Aorta (tissue), 5 donors: ENCODE results near the gene CD79A. TPM values are rescaled to one million over a fixed set of nuclear protein-coding genes. Genes with fewer than 3 reads are reported as not detected.
A peak's percentile ranks its signal among the peaks of the same experiment; 100 is the strongest.

Source experiments
- ATAC-seq: fragments of 200-7000 bp; cut with Tn5 transposase; one replicate; pipeline ENCODE4 v1.9.1; 2022; ENCODE audit warnings: moderate library complexity; ENCODE audit not compliant: low FRiP score
- DNase-seq, 2 donors: peaks; one replicate each; pipeline ENCODE4 v3.0.0-alpha.2; 2020
- H3K27ac ChIP-seq, 2 donors: one replicate each; pipeline ENCODE4 v1.5.1; 2013; ENCODE audit warnings: low read length in 2 of 2, mild to moderate bottlenecking in 2 of 2, moderate library complexity in 2 of 2, control low read depth in 1 of 2, inconsistent platforms in 1 of 2, low read depth in 1 of 2
- H3K27me3 ChIP-seq, 2 donors: one replicate each; pipeline ENCODE4 v1.6.1; 2013; ENCODE audit warnings: control low read depth in 1 of 2, low read length in 1 of 2, mild to moderate bottlenecking in 1 of 2, moderate library complexity in 1 of 2; ENCODE audit not compliant: insufficient read depth in 2 of 2, control insufficient read depth in 1 of 2
- H3K36me3 ChIP-seq, 2 donors: one replicate each; pipeline ENCODE4 v1.6.1; 2013; ENCODE audit warnings: control low read depth in 1 of 2, low read length in 1 of 2, mild to moderate bottlenecking in 1 of 2; ENCODE audit not compliant: insufficient read depth in 2 of 2, control insufficient read depth in 1 of 2
- H3K4me1 ChIP-seq, 2 donors: one replicate each; pipeline ENCODE4 v1.6.1; 2013; ENCODE audit warnings: low read length in 2 of 2, control low read depth in 1 of 2, mild to moderate bottlenecking in 1 of 2, moderate library complexity in 1 of 2; ENCODE audit not compliant: insufficient read depth in 2 of 2, control insufficient read depth in 1 of 2
- H3K4me3 ChIP-seq, 2 donors: one replicate each; pipeline ENCODE4 v1.5.1; 2013; ENCODE audit warnings: low read length in 2 of 2, control low read depth in 1 of 2, mild to moderate bottlenecking in 1 of 2
- H3K9me3 ChIP-seq: one replicate; pipeline ENCODE4 v1.6.1; 2013; ENCODE audit warnings: mild to moderate bottlenecking, low read length; ENCODE audit not compliant: control insufficient read depth
- WGBS, 2 donors: extraction: QIAGEN DNeasy Blood & Tissue Kit; methylation state at CpG; one replicate each; pipeline ENCODE4 v1.1.7; 2013; 5-methylcytosine and 5-hydroxymethylcytosine counted together
- intact Hi-C, 2 donors: fragments of 100-400 bp; cut with DNase I; formaldehyde crosslinking; loops; one replicate each; pipeline versions ENCODE4 v1.14.2 to v1.15.0; 2022
- long read RNA-seq, 2 donors: library from polyadenylated mRNA; unstranded; transcript quantifications; one replicate each; pipeline ENCODE4 v2.0.0, GENCODE V29; 2020 to 2021
- polyA plus RNA-seq, 2 donors: library from polyadenylated mRNA; stranded (reverse); fragments of 200-250 nt; gene quantifications; one replicate each; pipeline ENCODE4 v1.2.3, GENCODE V29; 2013
- total RNA-seq, 2 donors: library from RNA; stranded (reverse); fragmentation: NEBNext Ultra II Directional; extraction: Animal tissue kit (Norgen Biotek cat#: 25700); gene quantifications; one replicate each; pipeline ENCODE4 v1.2.1, GENCODE V29; 2021
- donor health status: healthy with polysubstance abuse.
- donor health status: Bipolar disorder and iron deficiency.
- donor health status: DM: no; HTN: no; CAD: no.
- donor health status: DM: no; HTN: no; CAD: no.
- donor health status: DM: yes; HTN: yes; CAD: no.

The CD79A gene
- total RNA-seq = 1 to 10 TPM in 1 of 2 donors, under 1 TPM in 1; 0.96 to 1.3 TPM
- under 1 TPM; 0.49 to 0.63 TPM for polyA plus RNA-seq
- long read RNA-seq, donor 1, partial matches to known transcripts = 0 of 2 reads
- long read RNA-seq, donor 1, other reads (novel, unspliced or antisense) = 0 of 2 reads
- long read RNA-seq, donor 2, partial matches to known transcripts = 0 of 1 reads
- long read RNA-seq, donor 2, other reads (novel, unspliced or antisense) = 1 of 1 reads

DNA sequence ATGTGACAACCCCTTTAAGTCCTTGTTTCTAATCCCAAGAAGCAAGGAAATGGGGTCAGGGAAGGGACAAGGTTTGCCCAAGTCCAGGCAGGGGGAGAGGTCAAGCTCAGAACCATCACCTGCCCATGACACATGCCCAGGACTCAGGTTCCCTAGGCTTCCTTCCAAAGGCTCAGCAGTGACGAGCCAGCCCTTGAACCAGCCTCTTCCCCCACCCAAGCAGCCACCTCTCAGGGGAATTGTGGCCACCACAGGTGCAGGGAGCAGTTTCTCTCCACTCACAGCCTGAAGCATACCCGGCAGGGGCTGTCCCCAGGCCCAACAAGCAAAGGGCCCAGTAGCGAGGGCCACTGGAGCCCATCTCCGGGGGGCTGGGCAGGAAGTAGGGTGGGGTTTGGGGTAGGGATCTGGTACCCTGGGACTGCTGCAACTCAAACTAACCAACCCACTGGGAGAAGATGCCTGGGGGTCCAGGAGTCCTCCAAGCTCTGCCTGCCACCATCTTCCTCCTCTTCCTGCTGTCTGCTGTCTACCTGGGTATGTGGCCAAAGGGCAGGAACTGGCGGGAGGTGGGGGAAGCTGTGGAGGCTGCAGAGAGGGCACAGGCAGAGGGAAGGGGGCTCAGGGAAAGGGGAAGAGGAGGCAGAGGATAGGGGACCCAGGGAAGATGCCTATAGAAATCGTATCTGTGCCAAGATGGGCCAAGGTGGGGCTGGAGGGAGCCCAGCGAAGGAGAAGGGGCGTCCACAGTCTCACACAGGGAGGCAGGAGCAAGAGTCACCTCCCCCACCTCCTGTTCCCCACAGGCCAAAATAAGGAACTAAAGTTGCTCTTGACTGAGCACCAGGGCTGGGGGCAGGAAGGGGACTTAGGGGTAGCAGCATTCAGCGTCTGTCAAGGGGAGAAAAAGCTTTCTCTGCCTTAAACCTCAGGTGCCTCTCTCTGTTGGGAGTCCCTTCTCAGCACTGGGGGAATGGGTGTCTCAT lies at the start of gene CD79A:
TSS of gene CD79A (plus strand) at position 433 of the 986 bp plus-strand sequence. CDS start at position 459, 26 bp downstream.
- no peak within 1 kb of the TSS for H3K27ac ChIP-seq
- no peaks in the 10 kb centered on the region for H3K36me3 ChIP-seq
- H3K9me3 ChIP-seq = no peaks in the 10 kb centered on the region
- no peak within 1 kb of the TSS for H3K4me3 ChIP-seq
- H3K4me1 ChIP-seq = no peaks in the 10 kb centered on the region
- intact Hi-C loops = no loop called here
- ATAC-seq (peak; percentile 33), DNase-seq (no peak)
- 60 to 62% methylated on average over 9 of the region's 9 CpGs for WGBS, 2 donors
- H3K27me3 ChIP-seq = no peaks in the 10 kb centered on the region

DNA sequence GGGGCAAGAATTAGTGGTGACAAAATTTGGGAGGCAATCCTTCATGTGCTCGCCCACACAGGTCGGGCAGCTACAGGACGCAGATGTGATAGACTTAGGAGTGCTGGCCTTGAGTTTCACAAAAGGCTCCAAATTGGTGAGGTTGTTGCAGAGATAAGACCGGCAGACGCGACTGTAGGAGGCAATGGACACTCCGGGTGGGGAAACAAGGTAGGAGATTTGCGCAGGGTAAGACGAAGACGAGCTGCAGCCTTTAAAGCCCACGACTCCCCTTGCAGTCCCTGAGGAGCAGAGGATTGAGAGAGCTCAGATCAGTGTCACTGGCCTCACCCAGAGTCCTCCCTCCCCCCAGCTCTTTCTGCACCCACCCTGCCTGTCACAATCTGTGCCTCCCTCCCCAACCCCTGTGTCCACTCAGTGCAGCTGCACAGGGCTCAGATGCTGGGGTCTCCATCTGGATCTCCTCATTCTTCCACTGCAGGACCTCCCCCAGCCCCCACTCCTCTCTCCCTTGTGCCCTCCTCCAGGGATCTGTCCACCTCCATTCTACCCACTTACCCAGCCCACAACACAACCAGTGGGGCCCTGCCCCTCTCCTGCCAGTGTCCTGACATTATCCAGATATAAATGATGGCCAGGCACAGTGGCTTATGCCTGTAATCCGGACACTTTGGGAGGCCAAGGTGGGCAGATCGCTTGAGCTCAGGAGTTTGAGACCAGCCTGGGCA lies 38.9 kb upstream of the CD79A start:
- 61 to 63% methylated on average over 13 of the region's 13 CpGs for WGBS, 2 donors
- Histone ChIP-seq H3K4me1 (no peaks in the 10 kb centered on the region), H3K9me3 (no peaks in the 10 kb centered on the region), H3K36me3 (no peaks in the 10 kb centered on the region), H3K27me3 (no peaks in the 10 kb centered on the region), H3K27ac (no peak overlapping the region), H3K4me3 (no peak overlapping the region)
- DNase-seq (no peak), ATAC-seq (no peak)
- intact Hi-C loops = no loop called here

DNA sequence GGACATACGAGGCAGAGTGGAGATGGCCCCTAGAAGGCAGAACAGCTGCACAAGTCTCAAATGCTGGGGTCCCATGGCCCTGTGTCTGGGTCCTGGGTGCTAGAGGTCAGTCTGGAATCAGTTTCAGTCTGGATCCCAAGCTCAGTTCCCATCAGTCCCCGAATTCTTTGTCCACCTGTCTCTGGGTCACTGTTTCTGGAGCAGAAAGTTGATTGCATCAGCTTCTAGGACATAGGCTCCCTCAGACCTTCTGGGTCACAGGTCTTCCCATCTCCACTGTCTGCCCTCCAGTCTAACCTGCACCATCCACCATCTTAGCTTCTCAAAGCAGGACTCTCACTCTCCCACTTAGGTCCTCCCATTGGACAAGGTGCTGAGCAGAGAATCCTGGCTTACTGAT lies 37.9 kb upstream of the CD79A start:
- no peaks in the 10 kb centered on the region for H3K9me3 ChIP-seq
- H3K27me3 ChIP-seq = no peaks in the 10 kb centered on the region
- no peaks in the 10 kb centered on the region for H3K36me3 ChIP-seq
- no peak overlapping the region for H3K4me3 ChIP-seq
- 62 to 64% methylated on average over 2 of the region's 2 CpGs for WGBS, 2 donors
- no peak for ATAC-seq
- no peak for DNase-seq
- H3K4me1 ChIP-seq = no peaks in the 10 kb centered on the region
- intact Hi-C loops = no loop called here
- H3K27ac ChIP-seq = no peak overlapping the region

DNA sequence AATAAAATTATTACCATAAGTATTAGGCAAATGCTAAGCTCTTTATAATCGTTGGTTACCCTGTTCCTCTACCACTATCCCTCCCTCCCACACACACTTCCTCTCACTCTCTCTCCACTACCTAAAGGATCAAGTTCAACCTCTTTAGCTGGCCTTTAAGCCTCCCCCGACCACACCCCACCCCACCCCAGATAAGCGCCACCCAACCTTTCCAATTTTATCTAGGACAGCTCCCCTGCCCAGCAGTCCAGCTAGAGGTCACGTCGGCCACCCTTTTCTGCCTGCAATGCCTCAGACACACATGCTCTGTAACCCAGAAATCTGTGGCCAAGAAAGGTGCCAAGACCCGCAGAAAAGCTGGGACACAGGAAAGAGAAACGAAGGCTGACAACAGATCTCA lies 33.7 kb upstream of the CD79A start:
- no peaks in the 10 kb centered on the region for H3K4me1 ChIP-seq
- H3K4me3 ChIP-seq = no peak overlapping the region
- H3K27me3 ChIP-seq = no peaks in the 10 kb centered on the region
- no peaks in the 10 kb centered on the region for H3K9me3 ChIP-seq
- DNase-seq = no peak
- no peaks in the 10 kb centered on the region for H3K36me3 ChIP-seq
- 64 to 69% methylated on average over 7 of the region's 7 CpGs for WGBS, 2 donors
- H3K27ac ChIP-seq = no peak overlapping the region
- intact Hi-C loops = no loop called here
- ATAC-seq = no peak

DNA sequence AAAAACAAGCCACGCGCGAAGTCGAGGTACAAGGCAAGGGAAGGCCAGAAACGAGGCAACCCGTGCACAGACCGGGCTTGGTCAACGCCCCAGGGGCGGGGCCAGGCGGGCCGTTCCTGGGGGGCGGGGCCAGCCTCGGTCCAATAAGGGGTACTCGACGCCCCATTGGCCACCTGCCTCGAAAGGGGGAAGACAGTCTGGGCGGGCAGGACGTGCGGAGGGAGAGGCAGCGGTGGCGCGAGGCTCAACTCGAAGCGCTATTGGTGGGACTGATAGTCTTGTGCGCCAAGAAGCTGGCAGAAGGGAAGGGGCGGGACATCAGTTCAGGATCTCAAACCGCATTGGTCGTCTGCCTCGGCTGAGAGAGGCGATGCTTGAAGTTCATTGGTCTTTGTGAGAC lies 32.5 kb upstream of the CD79A start, which contains the start of gene LYPD4:
TSS of gene LYPD4 (minus strand) at position 83 of the 400 bp plus-strand sequence. CDS start 5,398 bp downstream, outside the sequence.
- H3K4me3 ChIP-seq = no peak within 1 kb of the TSS
- DNase-seq (no peak), ATAC-seq (no peak)
- WGBS, 2 donors = 79 to 80% methylated on average over 30 of the region's 30 CpGs
- H3K4me1 ChIP-seq = no peaks in the 10 kb centered on the region
- H3K27ac ChIP-seq = no peak within 1 kb of the TSS
- H3K9me3 ChIP-seq = no peaks in the 10 kb centered on the region
- intact Hi-C loops = no loop called here
- no peaks in the 10 kb centered on the region for H3K36me3 ChIP-seq
- no peaks in the 10 kb centered on the region for H3K27me3 ChIP-seq

DNA sequence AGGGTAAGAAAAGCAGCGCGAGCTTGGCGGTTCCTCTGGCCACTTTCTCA lies 32.3 kb upstream of the CD79A start, which contains the start of gene DMRTC2:
TSS of gene DMRTC2 (plus strand) at position 42 of the 50 bp plus-strand sequence. CDS start 2,387 bp downstream, outside the sequence.
- no peak within 1 kb of the TSS for H3K4me3 ChIP-seq
- WGBS, 2 donors = 93 to 96% methylated on average over 3 of the region's 3 CpGs
- intact Hi-C loops = no loop called here
- no peaks in the 10 kb centered on the region for H3K4me1 ChIP-seq
- no peaks in the 10 kb centered on the region for H3K27me3 ChIP-seq
- no peaks in the 10 kb centered on the region for H3K9me3 ChIP-seq
- no peaks in the 10 kb centered on the region for H3K36me3 ChIP-seq
- ATAC-seq (no peak), DNase-seq (no peak)
- H3K27ac ChIP-seq = no peak within 1 kb of the TSS

DNA sequence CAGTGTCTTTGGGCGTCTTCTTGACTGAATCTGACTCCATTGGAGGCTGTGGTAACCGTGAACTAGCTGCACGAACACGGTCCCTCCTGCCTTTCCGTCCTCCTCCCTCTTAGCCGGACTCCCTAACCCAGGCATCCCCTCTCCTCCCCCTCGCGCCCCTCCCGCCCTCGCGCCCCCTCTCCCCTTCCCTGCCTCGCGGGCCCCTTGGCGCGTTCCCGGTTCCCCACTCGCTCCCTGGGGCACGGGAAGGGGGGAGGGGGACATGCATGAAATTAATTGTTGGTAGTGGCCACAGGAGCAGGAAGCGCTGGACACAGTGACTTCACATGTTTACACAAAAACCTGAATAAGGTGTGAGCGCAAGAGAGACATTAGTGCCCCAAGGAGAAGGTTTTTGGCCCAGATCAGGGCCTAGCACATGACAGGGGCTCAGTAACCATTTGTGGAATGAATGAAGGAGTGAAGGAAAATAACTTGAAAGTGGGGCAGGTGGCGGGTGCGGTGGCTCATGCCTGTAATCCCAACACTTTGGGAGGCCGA lies 32.0 kb upstream of the CD79A start:
- intact Hi-C loops = no loop called here
- Histone ChIP-seq H3K27me3 (no peaks in the 10 kb centered on the region), H3K4me1 (no peaks in the 10 kb centered on the region), H3K27ac (no peak overlapping the region), H3K36me3 (no peaks in the 10 kb centered on the region), H3K4me3 (no peak overlapping the region), H3K9me3 (no peaks in the 10 kb centered on the region)
- ATAC-seq = no peak
- DNase-seq = no peak
- 90% methylated on average over 15 to 23 of the region's 23 CpGs for WGBS, 2 donors

DNA sequence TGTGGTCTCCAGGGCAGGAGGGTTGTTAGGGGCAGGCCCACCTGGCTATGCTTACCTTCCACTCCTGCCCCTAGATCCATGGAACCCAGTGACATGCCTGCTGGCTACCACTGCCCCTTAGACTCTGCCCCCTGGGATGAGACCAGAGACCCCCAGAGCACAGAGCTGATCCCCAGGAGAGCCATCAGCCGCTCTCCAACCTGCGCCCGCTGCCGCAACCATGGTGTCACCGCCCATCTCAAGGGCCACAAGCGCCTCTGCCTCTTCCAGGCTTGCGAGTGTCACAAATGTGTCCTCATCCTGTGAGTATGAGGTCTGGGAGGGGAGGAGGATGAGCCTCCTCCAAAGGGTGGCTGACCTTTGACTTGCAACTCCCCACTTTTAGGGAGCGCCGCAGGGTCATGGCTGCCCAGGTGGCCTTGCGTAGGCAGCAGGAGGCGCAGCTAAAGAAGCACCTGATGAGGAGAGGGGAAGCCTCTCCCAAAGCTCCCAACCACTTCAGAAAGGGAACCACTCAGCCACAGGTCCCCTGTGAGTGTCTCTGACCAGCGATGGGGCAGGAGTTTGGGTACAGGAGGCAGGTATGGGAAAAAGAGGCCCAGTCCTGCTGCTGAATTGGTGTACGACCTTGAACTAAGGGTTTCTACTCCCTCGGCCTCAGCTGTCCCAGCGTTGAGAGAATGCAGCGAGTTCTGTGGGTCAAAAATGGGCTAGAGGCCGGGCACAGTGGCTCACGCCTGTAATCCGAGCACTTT lies 29.6 kb upstream of the CD79A start:
- Histone ChIP-seq H3K9me3 (no peaks in the 10 kb centered on the region), H3K36me3 (no peaks in the 10 kb centered on the region), H3K27ac (no peak overlapping the region), H3K4me1 (no peaks in the 10 kb centered on the region), H3K27me3 (no peaks in the 10 kb centered on the region), H3K4me3 (no peak overlapping the region)
- ATAC-seq (no peak), DNase-seq (no peak)
- whole genome bisulfite sequencing, 2 donors = 88 to 89% methylated on average over 19 of the region's 19 CpGs
- intact Hi-C loops = no loop called here
